ENCODE data around the gene BCAN.

DNA sequence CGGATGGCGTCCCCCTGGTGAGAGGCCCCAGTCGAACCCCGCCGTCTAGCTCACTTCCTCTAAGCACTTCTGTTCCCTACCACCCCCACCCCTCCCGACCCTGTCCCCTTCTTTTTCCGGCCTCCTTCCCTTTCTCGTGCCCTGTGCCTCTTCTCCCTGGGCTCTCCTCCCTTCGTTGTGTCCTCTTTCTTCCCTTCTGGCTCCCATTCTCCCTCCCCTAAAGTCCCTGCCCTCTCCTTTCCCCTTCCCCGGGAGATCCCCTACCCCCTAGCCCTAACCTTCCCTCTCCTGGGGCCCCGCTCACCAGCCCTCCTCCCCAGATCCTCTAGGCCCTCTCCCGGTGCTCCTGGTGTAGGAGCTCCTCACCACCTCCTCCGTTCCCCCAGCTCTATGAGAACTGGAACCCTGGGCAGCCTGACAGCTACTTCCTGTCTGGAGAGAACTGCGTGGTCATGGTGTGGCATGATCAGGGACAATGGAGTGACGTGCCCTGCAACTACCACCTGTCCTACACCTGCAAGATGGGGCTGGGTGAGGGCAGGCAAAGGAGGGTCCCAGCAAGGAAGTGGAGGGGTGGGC lies 15.9 kb downstream of the BCAN start:
- TF ChIP-seq, protein P1, sequence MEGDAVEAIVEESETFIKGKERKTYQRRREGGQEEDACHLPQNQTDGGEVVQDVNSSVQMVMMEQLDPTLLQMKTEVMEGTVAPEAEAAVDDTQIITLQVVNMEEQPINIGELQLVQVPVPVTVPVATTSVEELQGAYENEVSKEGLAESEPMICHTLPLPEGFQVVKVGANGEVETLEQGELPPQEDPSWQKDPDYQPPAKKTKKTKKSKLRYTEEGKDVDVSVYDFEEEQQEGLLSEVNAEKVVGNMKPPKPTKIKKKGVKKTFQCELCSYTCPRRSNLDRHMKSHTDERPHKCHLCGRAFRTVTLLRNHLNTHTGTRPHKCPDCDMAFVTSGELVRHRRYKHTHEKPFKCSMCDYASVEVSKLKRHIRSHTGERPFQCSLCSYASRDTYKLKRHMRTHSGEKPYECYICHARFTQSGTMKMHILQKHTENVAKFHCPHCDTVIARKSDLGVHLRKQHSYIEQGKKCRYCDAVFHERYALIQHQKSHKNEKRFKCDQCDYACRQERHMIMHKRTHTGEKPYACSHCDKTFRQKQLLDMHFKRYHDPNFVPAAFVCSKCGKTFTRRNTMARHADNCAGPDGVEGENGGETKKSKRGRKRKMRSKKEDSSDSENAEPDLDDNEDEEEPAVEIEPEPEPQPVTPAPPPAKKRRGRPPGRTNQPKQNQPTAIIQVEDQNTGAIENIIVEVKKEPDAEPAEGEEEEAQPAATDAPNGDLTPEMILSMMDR (IDR thresholded peaks at IDR 0.05): no peak
- TF ChIP-seq POLR2A (IDR thresholded peaks at IDR 0.05): no peak
